Activated CD8-positive, alpha-beta T cell treated with anti-CD3 and anti-CD28 coated beads for 36 hours (primary cell): Measurements from ENCODE around the gene NDP. TPM values are rescaled to one million over a fixed set of nuclear protein-coding genes. Genes with fewer than 3 reads are reported as not detected.

Source experiments
- ATAC-seq: fragments of 200-7000 bp; cut with Tn5 transposase; one replicate; pipeline ENCODE4 v1.10.0; 2021; ENCODE audit warnings: mild to moderate bottlenecking, moderate library complexity
- CTCF ChIA-PET: fragments of 350-600 bp; sonication (Branson Sonifier 250); formaldehyde crosslinking; loops from one replicate; lab custom pipeline; 2021; ENCODE audit warnings: antibody characterized with exemption; lab: Charles Lee
- POLR2A ChIA-PET: fragments of 350-600 bp; sonication (Branson Sonifier 250); formaldehyde crosslinking; loops from one replicate; lab custom pipeline; 2021; ENCODE audit warnings: antibody characterized with exemption; lab: Charles Lee
- DNase-seq: peaks from one replicate; pipeline ENCODE4 v3.0.0-alpha.2; 2020
- H3K27ac Mint-ChIP-seq: one replicate; pipeline ENCODE4 v1.8.0; 2021; ENCODE audit warnings: mild to moderate bottlenecking, mixed read lengths
- H3K27me3 Mint-ChIP-seq: one replicate; pipeline ENCODE4 v1.8.0; 2021; ENCODE audit warnings: mixed read lengths
- H3K36me3 Mint-ChIP-seq: one replicate; pipeline ENCODE4 v1.8.0; 2021; ENCODE audit warnings: low read depth, mixed read lengths
- H3K4me1 Mint-ChIP-seq: one replicate; pipeline ENCODE4 v1.8.0; 2021; ENCODE audit warnings: low read depth, mixed read lengths
- H3K4me3 Mint-ChIP-seq: one replicate; pipeline ENCODE4 v1.8.0; 2021; ENCODE audit warnings: mild to moderate bottlenecking, moderate library complexity, mixed read lengths
- H3K9me3 Mint-ChIP-seq: one replicate; pipeline ENCODE4 v1.8.0; 2021; ENCODE audit warnings: mixed read lengths
- CTCF ChIP-seq: fragments of 200-600 bp; IDR thresholded peaks from one replicate; pipeline ENCODE4 v1.8.0; 2022; ENCODE audit warnings: antibody characterized with exemption, mild to moderate bottlenecking
- intact Hi-C: fragments of 100-400 bp; cut with micrococcal nuclease; formaldehyde crosslinking; loops from one replicate; pipeline ENCODE4 v1.10.0; 2022
- total RNA-seq, 2 experiments: library from RNA; stranded (reverse); gene quantifications; one replicate each; pipeline ENCODE4 v1.2.3, GENCODE V29; 2021

NDP gene
- total RNA-seq, 2 experiments from 2014 or later = not detected

GRCh38 chrX:43958529-43958928, 14.7 kb downstream of the NDP start:
- POLR2A ChIA-PET = no interaction called here
- no peaks in the 10 kb centered on the region for H3K9me3 Mint-ChIP-seq
- peak; percentile 5 for DNase-seq
- H3K36me3 Mint-ChIP-seq = no peaks in the 10 kb centered on the region
- H3K27ac Mint-ChIP-seq = no peak overlapping the region
- CTCF ChIA-PET = interaction anchor here (0.7 to 2.4 kb wide), 17 partner anchors 8 to 379 kb away, joined by 3 to 31 read pairs (median 4); no protein-coding TSS in a partner anchor
- H3K27me3 Mint-ChIP-seq = peaks cover 1% of the 10 kb centered on the region
- intact Hi-C loops = loop anchor here (10.0 kb wide), 1 partner anchor 286 kb away; no protein-coding TSS in a partner anchor
- peak; percentile 63 for TF ChIP-seq CTCF
- no peaks in the 10 kb centered on the region for H3K4me1 Mint-ChIP-seq
- H3K4me3 Mint-ChIP-seq = no peak overlapping the region
- ATAC-seq = peak; percentile 47

GRCh38 chrX:43956034-43956433, 17.2 kb downstream of the NDP start:
- no peak for DNase-seq
- no peak for TF ChIP-seq CTCF
- Mint-ChIP-seq H3K27me3 (peaks cover 1% of the 10 kb centered on the region), H3K4me1 (no peaks in the 10 kb centered on the region), H3K36me3 (no peaks in the 10 kb centered on the region), H3K4me3 (no peak overlapping the region), H3K9me3 (no peaks in the 10 kb centered on the region), H3K27ac (no peak overlapping the region)
- ATAC-seq = no peak
- CTCF ChIA-PET = no interaction called here
- intact Hi-C loops = loop anchor here (10.0 kb wide), 1 partner anchor 289 kb away; no protein-coding TSS in a partner anchor
- POLR2A ChIA-PET = no interaction called here

GRCh38 chrX:43953218-43953617, 20.0 kb downstream of the NDP start:
- DNase-seq = no peak
- H3K36me3 Mint-ChIP-seq = no peaks in the 10 kb centered on the region
- POLR2A ChIA-PET = no interaction called here
- H3K9me3 Mint-ChIP-seq = no peaks in the 10 kb centered on the region
- TF ChIP-seq CTCF = no peak
- H3K27ac Mint-ChIP-seq = no peak overlapping the region
- CTCF ChIA-PET = interaction anchor here (0.8 kb wide), 1 partner anchor 696 kb away, joined by 3 read pairs; no protein-coding TSS in a partner anchor
- peaks cover 5% of the 10 kb centered on the region for H3K4me1 Mint-ChIP-seq
- H3K27me3 Mint-ChIP-seq = no peaks in the 10 kb centered on the region
- intact Hi-C loops = loop anchor here (10.0 kb wide), 1 partner anchor 292 kb away; no protein-coding TSS in a partner anchor
- no peak for ATAC-seq
- H3K4me3 Mint-ChIP-seq = no peak overlapping the region

DNA sequence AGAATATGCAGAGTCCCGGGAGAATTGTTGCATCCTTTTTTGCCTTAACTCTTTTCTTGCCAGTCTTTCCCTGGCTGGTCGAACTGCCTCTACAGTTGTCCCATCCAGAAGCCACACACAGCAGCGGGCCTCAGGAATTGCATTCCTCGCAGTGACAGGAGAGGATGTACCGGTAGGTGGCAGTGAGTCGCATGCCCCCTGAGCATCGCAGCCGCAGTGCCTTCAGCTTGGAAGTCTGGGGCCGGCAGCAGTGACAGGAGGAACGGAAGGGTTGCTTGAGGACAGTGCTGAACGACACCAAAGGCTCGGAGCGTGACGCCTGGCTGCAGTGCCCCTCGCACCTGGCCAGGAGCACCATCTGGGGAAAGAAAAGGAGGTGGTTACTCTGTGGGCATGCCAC, 23.5 kb downstream of the NDP start:
- peak; percentile 42 for ATAC-seq
- intact Hi-C loops = loop anchor here (10.0 kb wide), 1 partner anchor 295 kb away; no protein-coding TSS in a partner anchor
- H3K4me1 Mint-ChIP-seq = peaks cover 5% of the 10 kb centered on the region
- H3K4me3 Mint-ChIP-seq = no peak overlapping the region
- no peak overlapping the region for H3K27ac Mint-ChIP-seq
- no peaks in the 10 kb centered on the region for H3K36me3 Mint-ChIP-seq
- ChIA-PET CTCF (interaction anchor here (0.9 to 2.0 kb wide), 6 partner anchors 9 to 294 kb away, joined by 3 to 10 read pairs (median 3); no protein-coding TSS in a partner anchor), POLR2A (no interaction called here)
- H3K9me3 Mint-ChIP-seq = no peaks in the 10 kb centered on the region
- H3K27me3 Mint-ChIP-seq = peaks cover 2% of the 10 kb centered on the region
- peak; percentile 40 for DNase-seq
- TF ChIP-seq CTCF = peak; percentile 27

DNA sequence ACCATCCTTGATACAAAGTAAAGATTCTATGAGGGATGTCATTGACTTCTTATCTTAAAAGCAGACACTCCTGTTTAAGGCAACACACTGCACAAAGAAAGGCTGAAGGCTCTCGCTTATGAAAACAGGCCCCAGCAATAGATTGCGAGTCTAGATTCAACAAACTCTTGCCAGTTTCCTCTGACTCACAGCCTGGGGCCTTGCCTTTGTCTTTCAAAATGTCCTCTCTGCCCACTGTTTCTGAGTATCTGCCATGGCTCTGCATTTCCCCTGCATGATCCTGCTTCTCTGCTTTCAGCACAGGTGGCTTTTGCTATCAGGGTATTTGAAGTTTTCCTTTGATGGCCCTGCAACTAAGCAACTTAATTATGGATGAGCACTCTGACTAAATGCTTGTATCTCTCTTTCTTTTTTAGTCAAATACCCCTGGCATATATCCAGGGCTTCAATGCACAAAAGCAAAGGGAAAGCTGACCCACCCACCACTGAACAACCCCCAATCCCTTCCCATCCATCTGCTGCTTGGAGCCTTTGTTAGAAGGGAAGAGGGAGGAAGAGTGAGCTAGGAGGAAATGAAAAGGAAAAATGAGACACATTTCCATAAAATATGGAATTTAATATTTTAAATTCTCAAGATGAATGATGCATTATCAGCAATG, 32.2 kb downstream of the NDP start:
- H3K27ac Mint-ChIP-seq = no peak overlapping the region
- no peak for TF ChIP-seq CTCF
- H3K9me3 Mint-ChIP-seq = no peaks in the 10 kb centered on the region
- ATAC-seq (no peak), DNase-seq (no peak)
- intact Hi-C loops = no loop called here
- H3K4me3 Mint-ChIP-seq = no peak overlapping the region
- H3K4me1 Mint-ChIP-seq = no peaks in the 10 kb centered on the region
- POLR2A ChIA-PET = no interaction called here
- H3K27me3 Mint-ChIP-seq = no peaks in the 10 kb centered on the region
- no peaks in the 10 kb centered on the region for H3K36me3 Mint-ChIP-seq
- CTCF ChIA-PET = interaction anchor here (0.7 kb wide), 1 partner anchor 8 kb away, joined by 3 read pairs; no protein-coding TSS in a partner anchor
